ENCODE measurements around the gene UFL1.
"Not testable (repeated sequence)": the region's sequence is repeated elsewhere in the genome, so short reads cannot be mapped to it uniquely, and the experiment has no call there.

The UFL1 gene

DNA sequence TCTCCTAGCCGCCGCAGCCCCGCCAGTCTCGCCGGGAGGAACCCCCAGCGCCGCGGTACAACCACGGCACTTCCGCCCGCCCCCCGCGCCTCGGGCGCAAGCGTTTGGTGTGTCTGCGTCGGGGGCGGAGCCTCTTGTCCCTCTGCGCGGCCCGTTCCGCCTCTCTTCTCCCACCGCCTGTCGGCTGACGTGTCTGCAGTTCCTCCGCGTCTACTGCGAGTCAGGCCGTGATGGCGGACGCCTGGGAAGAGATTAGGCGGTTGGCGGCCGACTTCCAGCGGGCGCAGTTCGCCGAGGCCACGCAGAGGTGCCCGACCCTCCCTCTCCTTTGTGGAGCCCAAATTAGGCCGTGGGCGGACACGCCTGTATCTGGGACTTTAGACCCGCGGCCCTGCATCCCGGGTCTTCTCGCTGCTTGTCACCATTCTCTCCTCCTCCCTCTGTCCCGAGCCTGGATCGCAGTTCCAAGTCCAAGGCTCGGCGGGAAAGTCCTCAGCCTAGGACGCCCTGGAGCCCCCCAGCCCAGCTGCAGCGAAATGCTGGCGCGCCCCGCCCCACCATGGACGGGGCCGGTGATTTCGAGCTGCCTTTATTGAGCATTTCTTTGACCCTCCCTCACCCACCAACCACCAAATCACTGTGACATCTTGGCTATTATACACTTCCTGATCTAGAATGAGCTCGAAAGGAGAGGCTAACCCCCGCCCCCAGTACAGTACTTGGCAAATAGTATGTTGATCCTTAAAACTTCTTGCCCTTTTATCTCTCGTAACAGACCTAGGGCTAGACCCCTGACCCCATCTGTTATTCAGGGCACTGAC is at the start of gene UFL1:
UFL1 (plus strand) TSS at position 163 of the 821 bp plus-strand sequence; CDS start at position 231, 68 bp downstream.
- DNase-seq, result peak; percentile 92 to 95

- not testable (repeated sequence) for DNase-seq
Measured at GRCh38 chr6:96472291-96472690, 49.3 kb upstream of the UFL1 start.

DNA sequence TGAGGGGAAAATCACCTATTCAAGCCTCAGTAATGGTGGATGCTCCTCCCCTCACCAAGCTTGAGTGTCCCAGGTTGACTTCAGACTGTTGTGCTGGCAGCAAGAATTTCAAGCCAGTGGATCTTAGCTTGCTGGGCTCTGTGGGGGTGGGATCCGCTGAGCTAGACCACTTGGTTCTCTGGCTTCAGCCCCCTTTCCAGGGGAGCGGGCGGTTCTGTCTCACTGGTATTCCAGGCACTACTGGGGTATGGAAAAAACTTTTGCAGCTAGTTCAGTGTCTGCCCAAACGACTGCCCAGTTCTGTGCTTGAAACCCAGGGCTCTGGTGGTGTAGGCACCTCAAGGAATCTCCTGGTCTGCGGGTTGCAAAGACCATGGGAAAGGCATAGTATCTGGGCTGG is 42.9 kb upstream of the UFL1 start:
- DNase-seq, result no peak

DNA sequence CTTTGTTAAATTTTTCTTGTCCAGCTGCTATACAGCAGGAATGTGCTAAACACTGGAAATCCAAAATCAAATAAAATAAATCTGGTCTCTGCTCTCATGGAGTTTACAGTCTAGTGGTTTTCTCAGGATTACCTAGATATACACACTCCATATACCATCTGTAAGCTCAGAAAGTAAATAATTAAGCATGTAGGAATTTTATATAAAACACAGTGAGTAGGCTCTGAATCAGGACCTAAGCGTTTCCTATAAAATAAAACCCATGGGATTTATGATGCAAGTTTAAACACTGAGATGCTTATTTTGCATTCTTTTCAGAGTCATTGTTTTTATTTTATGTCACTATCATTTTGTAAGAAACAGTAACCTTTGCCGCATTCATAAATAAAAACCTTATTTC is 29.7 kb upstream of the UFL1 start:
- no peak for DNase-seq

DNA sequence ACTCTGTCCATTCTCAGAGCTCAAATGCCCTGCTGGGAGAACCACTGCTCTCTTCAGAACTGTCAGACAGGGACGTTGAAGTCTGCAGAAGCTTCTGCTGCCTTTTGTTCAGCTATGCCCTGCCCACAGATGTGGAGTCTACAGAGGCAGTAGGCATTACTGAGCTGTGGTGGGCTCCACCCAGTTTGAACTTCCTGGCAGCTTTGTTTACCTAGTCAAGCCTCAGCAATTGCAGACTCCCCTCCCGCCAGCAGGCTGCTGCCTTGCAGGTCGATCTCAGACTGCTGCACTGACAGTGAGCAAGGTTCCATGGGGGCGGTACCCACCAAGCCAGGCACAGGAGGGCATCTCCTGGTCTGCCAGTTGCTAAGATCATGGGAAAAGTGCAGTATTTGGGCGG is 21.8 kb upstream of the UFL1 start:
- DNase-seq, result peak in 1 of 2 donors; percentile 21

GRCh38 chr6:96502915-96503314 is 18.7 kb upstream of the UFL1 start:
- DNase-seq, result no peak

DNA sequence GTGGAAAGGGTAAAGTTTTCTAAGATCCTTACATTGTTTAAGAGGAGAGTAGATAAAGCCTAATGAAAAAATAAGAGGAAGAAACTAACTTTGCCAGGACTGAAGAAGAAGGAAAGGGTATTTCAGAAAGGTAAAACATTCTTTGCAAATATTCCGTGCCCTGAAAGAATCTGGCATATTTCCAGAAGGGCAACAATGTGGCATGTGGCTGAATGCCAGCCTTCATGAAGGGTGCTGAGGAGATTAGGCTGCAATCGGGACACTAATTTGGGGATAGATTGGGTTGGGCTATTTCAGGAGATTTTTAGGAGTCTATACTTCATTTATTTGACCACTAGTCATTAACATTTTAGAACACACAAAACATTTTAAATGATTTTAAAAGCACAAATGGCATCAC is 16.2 kb upstream of the UFL1 start:
- DNase-seq, result no peak

DNA sequence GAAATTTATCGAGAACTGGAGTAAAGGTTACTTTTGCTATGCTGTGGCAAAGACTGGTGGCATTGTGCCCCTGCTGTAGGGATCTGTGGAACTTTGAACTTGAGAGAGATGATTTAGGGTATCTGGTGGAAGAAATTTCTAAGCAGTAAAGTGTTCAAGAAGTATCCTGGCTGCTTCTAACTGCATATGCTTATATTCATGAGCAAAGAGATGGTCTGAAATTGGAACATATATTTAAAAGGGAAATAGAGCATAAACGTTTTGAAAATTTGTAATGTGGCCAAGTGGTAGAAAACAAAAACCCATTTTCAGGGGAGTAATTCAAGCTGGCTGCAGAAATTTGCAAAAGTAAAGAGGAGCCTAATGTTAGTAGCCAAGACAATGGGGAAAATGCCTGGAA is 12.3 kb upstream of the UFL1 start:
- DNase-seq, result no peak

GRCh38 chr6:96520171-96521115 is 1.2 kb upstream of the UFL1 start:
- DNase-seq, result no peak

GRCh38 chr6:96521306-96521643 is 331 bp upstream of the UFL1 start:
- no peak for DNase-seq

DNA sequence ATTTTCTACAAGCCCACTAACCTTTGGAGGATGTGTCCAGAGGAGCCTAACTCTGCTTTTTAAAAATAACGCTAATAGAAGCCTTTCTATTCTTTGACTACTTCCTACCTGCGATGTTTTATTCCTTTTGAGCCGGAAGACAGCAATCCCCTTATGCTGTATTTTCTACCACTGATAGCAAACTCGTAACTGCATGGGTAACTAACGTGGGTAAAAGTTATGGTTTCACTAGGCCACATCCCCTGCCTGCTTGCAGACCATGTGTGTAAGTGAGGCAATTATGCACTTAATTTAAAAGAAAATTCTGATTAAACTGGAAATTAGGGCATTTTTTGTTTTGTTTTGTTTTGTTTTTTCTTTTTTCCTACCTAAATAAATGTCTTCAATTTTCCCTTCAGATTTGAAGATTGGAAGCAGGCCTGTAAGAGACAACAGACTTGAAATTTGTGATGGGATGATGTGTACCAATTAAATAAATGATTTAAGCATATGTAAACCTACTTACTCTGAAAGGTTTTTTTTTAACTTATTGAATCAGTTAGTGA is 931 bp downstream of the UFL1 start:
- DNase-seq, result no peak

- no peak for DNase-seq
Measured at GRCh38 chr6:96528193-96528592, 6.6 kb downstream of the UFL1 start.

GRCh38 chr6:96532399-96532798 is 10.8 kb downstream of the UFL1 start:
- DNase-seq, result no peak

DNA sequence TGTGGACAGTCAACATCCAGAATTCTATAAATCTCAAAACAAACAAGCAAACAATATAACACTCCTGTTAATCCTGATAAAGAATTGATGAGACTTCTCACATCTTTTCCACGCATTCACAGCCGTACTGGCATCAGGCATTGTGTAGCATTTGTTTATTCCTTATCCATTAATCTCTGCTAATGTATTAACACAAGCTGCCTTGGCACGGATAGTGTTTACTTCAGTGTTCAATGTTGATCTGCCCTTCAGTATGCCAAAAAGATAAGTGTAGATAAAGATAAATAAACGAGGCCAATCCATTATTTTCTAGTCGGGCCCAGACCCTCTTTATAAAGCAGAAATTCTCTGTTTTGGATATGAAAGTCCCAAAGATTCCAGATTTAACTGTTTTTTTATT is 16.1 kb downstream of the UFL1 start:
- DNase-seq, result no peak

DNA sequence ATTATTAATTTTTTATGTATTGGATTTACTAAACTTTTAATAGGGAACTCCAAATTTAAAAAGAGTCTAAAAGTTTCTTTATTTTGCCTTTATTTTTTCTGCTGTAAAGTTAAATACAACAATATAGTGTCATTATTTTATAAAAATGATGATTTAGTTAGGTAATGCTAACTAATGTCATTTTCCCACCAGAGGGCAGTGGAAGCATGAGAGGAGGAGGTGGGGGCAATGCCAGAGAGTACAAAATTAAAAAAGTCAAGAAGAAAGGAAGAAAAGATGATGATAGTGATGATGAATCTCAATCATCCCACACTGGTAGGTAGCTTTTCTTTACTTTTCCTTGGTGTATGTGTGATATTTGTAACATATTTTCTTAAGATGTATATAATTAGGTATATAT is 21.1 kb downstream of the UFL1 start:
- DNase-seq, result no peak

DNA sequence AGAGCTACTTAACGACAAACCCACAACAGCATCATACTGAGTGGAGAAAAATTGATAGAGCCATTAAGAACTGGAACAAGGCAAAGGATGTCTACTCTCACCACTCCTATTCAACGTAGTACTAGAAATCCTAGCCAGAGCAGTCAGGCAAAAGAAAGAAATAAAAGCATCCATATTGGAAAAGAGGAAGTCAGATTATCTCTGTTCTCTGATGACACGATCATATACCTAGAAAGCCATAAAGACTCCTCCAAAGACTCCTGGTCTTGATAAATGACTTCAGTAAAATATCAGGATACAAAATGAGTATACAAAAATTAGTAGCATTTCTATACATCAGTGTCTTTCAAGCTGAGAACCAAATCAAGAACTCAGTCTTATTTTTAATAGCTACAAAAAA is 24.3 kb downstream of the UFL1 start:
- DNase-seq, result no peak

- no peak for DNase-seq
Measured at GRCh38 chr6:96547654-96548053, 26.0 kb downstream of the UFL1 start.

GRCh38 chr6:96554558-96554957 is 33.0 kb downstream of the UFL1 start:
- DNase-seq, result no peak

DNA sequence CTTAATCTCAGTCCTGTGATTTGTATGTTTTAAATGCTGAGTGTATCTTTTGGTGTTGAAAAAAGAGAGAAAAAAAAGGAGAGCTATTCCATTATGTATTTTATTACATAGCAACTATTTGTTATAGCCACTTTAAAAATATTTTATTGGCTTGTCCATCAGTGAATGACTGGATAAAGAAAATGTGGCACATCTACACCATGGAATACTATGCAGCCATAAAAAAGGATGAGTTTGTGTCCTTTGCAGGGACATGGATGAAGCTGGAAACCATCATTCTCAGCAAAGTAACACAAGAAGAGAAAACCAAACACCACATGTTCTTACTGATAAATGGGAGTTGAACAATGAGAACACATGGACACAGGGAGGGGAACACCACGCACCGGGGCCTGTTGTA is 38.1 kb downstream of the UFL1 start:
- DNase-seq, result not testable (repeated sequence)

- no peak for DNase-seq
Measured at GRCh38 chr6:96562886-96563285, 41.3 kb downstream of the UFL1 start, which contains the start of gene FHL5. Gene FHL5, plus strand, starts transcription at chr6:96563128. Its CDS starts 40,486 bp downstream, at chr6:96603614.

DNA sequence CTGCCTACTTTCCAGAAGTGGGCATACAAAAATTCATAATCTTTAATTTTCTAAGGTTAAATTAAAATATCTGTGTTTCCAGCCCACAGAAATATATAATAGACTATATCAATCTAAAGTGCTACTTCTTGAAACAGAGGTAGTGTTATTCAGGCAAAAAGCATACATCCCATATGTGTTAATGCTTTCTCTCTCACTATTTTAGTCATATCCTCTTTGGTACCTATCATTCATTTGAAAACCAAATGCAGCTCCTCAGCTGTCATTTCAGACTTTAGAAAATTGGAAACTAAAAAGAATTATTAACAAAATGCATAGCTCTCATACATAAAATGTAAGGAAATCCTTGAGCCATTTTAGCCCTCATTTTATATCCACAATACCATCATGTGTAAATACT is 42.2 kb downstream of the UFL1 start:
- DNase-seq, result no peak

GRCh38 chr6:96570053-96570452 is 48.4 kb downstream of the UFL1 start:
- DNase-seq, result no peak

DNA sequence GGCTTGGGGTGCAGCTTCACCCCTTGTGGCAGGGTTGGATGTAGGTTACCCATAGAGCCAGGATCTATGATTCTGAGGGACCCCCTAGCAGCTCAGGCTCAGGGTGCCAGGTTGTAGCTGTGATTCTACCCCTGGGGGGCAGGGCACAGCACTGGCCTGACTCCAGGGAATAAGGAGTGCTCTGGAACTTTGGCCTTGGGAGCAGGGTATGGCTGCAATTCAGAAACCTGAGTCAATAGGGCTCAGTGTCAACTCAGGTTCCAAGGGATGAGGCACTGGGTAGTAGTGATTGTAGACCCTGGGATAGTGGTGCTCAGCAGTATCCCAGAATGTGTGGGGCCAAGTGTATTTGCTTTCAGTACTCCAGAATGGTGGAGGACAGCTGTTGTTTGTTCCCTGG is 49.9 kb downstream of the UFL1 start:
- DNase-seq, result no peak

DNA sequence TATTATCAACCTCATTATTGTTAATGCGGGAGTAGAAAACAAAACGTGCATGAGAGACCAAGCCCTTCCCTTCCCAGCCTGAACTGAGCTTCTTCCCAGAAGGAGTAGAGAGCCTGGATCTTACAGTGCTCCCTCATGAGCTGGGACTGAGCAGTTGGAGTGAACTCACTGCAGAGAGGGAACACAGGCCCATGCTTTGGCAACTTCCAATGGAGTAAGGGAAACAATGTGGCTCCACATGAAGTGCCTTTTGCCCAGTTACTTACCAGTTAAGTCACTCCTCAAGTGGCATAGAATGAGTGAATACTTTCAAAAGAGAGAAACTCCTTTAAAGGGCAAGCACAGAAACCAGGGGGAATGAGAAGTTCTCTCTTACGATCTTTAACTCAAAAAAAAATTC is 53.8 kb downstream of the UFL1 start:
- DNase-seq, result no peak
